Ramos (cell line): ENCODE data around the gene ADAMTS16.

Source experiments
- in situ Hi-C: fragments of 300-500 bp; cut with MboI; formaldehyde crosslinking; loops from one replicate; pipeline ENCODE4 v1.14.3; 2022; ENCODE audit warnings: low sequenced_read_pairs; ENCODE audit not compliant: unreplicated experiment

Gene ADAMTS16

DNA sequence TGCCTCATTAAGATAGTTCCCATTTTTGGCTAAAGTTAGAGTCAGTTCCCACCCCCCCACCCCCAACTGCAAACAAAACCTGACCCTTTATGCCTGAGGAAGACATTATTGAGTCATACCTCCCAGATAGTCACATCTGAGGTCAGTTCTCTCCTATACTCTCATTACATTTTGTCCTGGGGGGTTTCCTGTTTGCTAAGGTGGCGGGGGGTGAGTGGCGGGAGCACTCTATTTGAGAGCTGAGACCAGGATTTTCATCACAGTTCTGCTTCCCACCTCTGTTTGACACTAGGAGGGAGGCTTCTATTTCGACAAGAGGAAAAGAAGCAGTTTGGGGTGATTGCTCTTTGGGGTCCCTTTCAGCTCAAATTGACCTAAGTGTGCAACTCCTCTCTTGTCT lies 222.9 kb downstream of the ADAMTS16 start:
- in situ Hi-C loops: no loop called here

DNA sequence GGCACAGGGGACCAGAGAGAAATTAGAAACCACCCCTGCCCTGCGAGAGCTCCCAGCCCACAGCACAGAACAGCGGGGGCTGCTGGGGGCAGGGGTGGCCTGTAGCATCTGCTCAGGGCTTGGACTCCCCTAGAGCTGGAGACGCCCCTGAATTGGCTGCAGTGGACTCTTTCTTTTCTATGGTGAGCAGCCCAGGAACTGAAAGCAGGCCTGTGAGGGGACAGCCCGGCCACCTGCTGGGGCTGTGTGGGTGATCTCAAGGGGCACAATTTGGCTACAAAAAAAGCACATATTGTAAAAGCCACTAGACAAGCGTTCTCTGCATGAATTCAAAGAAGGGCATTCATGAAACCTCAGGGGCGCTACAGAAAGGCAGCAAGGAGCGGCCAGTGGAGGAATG lies 224.8 kb downstream of the ADAMTS16 start:
- in situ Hi-C loops: no loop called here

DNA sequence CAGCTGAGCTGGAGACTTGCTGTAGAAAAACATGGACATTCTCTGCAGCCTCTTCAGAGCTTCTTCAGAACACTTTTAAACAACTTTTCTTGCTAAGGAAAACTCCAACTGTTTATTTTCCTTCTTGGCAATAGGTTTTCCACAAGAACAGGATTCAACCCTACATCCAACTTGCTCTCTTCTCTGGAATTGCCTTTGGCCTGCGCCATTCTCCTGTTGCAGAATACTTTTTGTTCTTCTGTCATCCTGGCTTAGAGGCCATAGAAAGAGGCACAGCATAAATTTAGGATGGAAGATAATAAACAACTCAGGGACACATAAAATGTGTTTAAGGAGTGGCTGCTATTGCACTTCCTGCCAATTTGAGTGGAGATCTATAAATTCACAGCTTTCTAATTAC lies 227.6 kb downstream of the ADAMTS16 start:
- in situ Hi-C loops: no loop called here

DNA sequence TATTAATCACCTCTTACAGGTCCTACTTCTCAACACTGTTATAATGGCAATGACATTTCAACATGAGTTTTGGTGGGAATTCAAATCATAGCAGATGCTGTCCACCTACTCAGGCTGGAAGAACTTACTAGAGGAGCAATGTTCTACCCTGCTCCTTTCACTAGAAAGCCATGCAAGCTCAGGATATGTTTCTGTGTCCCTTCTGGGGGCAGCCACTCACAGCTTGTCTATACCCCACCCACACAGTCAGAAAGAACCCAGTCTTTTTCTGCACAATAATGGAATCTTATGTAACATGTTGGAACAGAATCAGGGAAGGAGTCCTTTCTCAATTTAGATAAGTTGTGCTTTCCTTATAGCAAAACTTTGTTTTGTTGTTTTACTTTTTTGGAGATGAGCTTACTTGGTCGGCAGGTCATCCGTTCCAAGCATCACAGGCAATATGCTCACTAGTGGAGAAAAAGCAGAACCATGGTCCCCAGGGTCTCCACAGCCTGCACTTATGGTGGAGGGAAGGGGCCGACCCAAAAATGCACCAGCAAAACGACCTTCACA lies 229.0 kb downstream of the ADAMTS16 start:
- in situ Hi-C loops: no loop called here
